ENCODE data around the gene GNA15.

GNA15 gene

GRCh38 chr19:3129112-3129511 is 6.7 kb upstream of the GNA15 start:
- in situ Hi-C loops (cut with MboI; ENCODE audit: low sequenced_read_pairs, unreplicated experiment): no loop called here
- no peak for DNase-seq (ENCODE audit: low spot score)
- TF ChIP-seq CTCF (IDR thresholded peaks at IDR 0.05; ENCODE audit: borderline replicate concordance, control extremely low read depth, extremely low read depth, insufficient read depth, missing control alignments): peak; percentile 16

- TF ChIP-seq CTCF (IDR thresholded peaks at IDR 0.05; ENCODE audit: borderline replicate concordance, control extremely low read depth, extremely low read depth, insufficient read depth, missing control alignments): no peak
- DNase-seq (ENCODE audit: low spot score): no peak
- in situ Hi-C loops (cut with MboI; ENCODE audit: low sequenced_read_pairs, unreplicated experiment): no loop called here
Observed at GRCh38 chr19:3131168-3131567, 4.7 kb upstream of the GNA15 start.

GRCh38 chr19:3132971-3133792 is 2.7 kb upstream of the GNA15 start:
- no peak for TF ChIP-seq CTCF (IDR thresholded peaks at IDR 0.05; ENCODE audit: borderline replicate concordance, control extremely low read depth, extremely low read depth, insufficient read depth, missing control alignments)
- DNase-seq (ENCODE audit: low spot score): peak; percentile 81
- in situ Hi-C loops (cut with MboI; ENCODE audit: low sequenced_read_pairs, unreplicated experiment): no loop called here

- no peak for DNase-seq (ENCODE audit: low spot score)
- in situ Hi-C loops (cut with MboI; ENCODE audit: low sequenced_read_pairs, unreplicated experiment): no loop called here
- no peak for TF ChIP-seq CTCF (IDR thresholded peaks at IDR 0.05; ENCODE audit: borderline replicate concordance, control extremely low read depth, extremely low read depth, insufficient read depth, missing control alignments)
Observed at GRCh38 chr19:3133793-3134116, 2.1 kb upstream of the GNA15 start.

GRCh38 chr19:3136684-3137055 is 837 bp downstream of the GNA15 start:
- in situ Hi-C loops (cut with MboI; ENCODE audit: low sequenced_read_pairs, unreplicated experiment): no loop called here
- no peak for TF ChIP-seq CTCF (IDR thresholded peaks at IDR 0.05; ENCODE audit: borderline replicate concordance, control extremely low read depth, extremely low read depth, insufficient read depth, missing control alignments)
- no peak for DNase-seq (ENCODE audit: low spot score)

GRCh38 chr19:3137119-3137518 is 1.3 kb downstream of the GNA15 start:
- TF ChIP-seq CTCF (IDR thresholded peaks at IDR 0.05; ENCODE audit: borderline replicate concordance, control extremely low read depth, extremely low read depth, insufficient read depth, missing control alignments): no peak
- in situ Hi-C loops (cut with MboI; ENCODE audit: low sequenced_read_pairs, unreplicated experiment): no loop called here
- DNase-seq (ENCODE audit: low spot score): no peak
